HFFc6 (cell line): Measurements from ENCODE around the gene DNM2. TPM values are rescaled to one million over a fixed set of nuclear protein-coding genes. Genes with fewer than 3 reads are reported as not detected.

Source experiments
- DNase-seq: peaks from one replicate; pipeline ENCODE4 v3.0.0-alpha.2; 2018
- H3K27ac Mint-ChIP-seq: 2 replicates; pipeline ENCODE4 v1.8.0; 2020; ENCODE audit warnings: mild to moderate bottlenecking, mixed read lengths
- H3K27me3 Mint-ChIP-seq: 2 replicates; pipeline ENCODE4 v1.8.0; 2021; ENCODE audit warnings: mild to moderate bottlenecking, moderate library complexity, mixed read lengths; ENCODE audit not compliant: insufficient read depth
- H3K36me3 Mint-ChIP-seq: 2 replicates; pipeline ENCODE4 v1.8.0; 2021; ENCODE audit warnings: low read depth, mixed read lengths
- H3K4me1 Mint-ChIP-seq: 2 replicates; pipeline ENCODE4 v1.8.0; 2020; ENCODE audit warnings: low read depth, mixed read lengths
- H3K4me3 Mint-ChIP-seq: 2 replicates; pipeline ENCODE4 v1.8.0; 2020; ENCODE audit warnings: mild to moderate bottlenecking, moderate library complexity, mixed read lengths
- H3K9me3 Mint-ChIP-seq: 2 replicates; pipeline ENCODE4 v1.8.0; 2020; ENCODE audit warnings: mild to moderate bottlenecking, mixed read lengths
- CTCF ChIP-seq: fragments of 200-600 bp; sonication (generic); IDR thresholded peaks from 2 replicates; pipeline ENCODE4 v1.5.0; 2021; ENCODE audit warnings: antibody characterized with exemption, mild to moderate bottlenecking
- total RNA-seq, 6 experiments: library from RNA; stranded (reverse); fragmentation: NEBNext Ultra II Directional; extraction: Animal tissue kit (Norgen Biotek cat#: 25700); gene quantifications; 2 replicates in 1 of 6; 3 replicates in 5 of 6; pipeline ENCODE4 v1.2.3, GENCODE V29; 2021

DNM2 gene
- total RNA-seq, 6 experiments from 2014 or later = 91.5 to 122 (median 99.5) TPM

GRCh38 chr19:10686661-10687517 is 31.0 kb upstream of the DNM2 start:
- H3K27ac Mint-ChIP-seq = no peak overlapping the region
- H3K4me3 Mint-ChIP-seq = no peak overlapping the region
- peaks cover 5% of the 10 kb centered on the region; the same call in 1 of the 2 replicates for H3K27me3 Mint-ChIP-seq
- no peak for TF ChIP-seq CTCF
- no peaks in the 10 kb centered on the region for H3K4me1 Mint-ChIP-seq
- H3K36me3 Mint-ChIP-seq = peaks cover 22% of the 10 kb centered on the region
- no peak for DNase-seq
- no peaks in the 10 kb centered on the region for H3K9me3 Mint-ChIP-seq

- Mint-ChIP-seq H3K27me3 (peaks cover 6% of the 10 kb centered on the region; the same call in 1 of the 2 replicates), H3K4me3 (no peak overlapping the region), H3K36me3 (peaks cover 30% of the 10 kb centered on the region), H3K4me1 (no peaks in the 10 kb centered on the region), H3K9me3 (no peaks in the 10 kb centered on the region), H3K27ac (no peak overlapping the region)
- no peak for DNase-seq
- no peak for TF ChIP-seq CTCF
Measured at GRCh38 chr19:10687518-10688288, 30.2 kb upstream of the DNM2 start.

- TF ChIP-seq CTCF = no peak
- Mint-ChIP-seq H3K36me3 (peaks cover 30% of the 10 kb centered on the region), H3K27me3 (peaks cover 6% of the 10 kb centered on the region; the same call in 1 of the 2 replicates), H3K4me1 (no peaks in the 10 kb centered on the region), H3K27ac (no peak overlapping the region), H3K4me3 (no peak overlapping the region), H3K9me3 (no peaks in the 10 kb centered on the region)
- DNase-seq = no peak
Measured at GRCh38 chr19:10688545-10689280, 29.2 kb upstream of the DNM2 start.

GRCh38 chr19:10690341-10690781 is 27.5 kb upstream of the DNM2 start:
- Mint-ChIP-seq H3K27me3 (peaks cover 3% of the 10 kb centered on the region; the same call in 1 of the 2 replicates), H3K9me3 (no peaks in the 10 kb centered on the region), H3K27ac (no peak overlapping the region), H3K36me3 (peaks cover 22% of the 10 kb centered on the region; the same call in 1 of the 2 replicates), H3K4me1 (peaks cover 8% of the 10 kb centered on the region), H3K4me3 (no peak overlapping the region)
- TF ChIP-seq CTCF = no peak
- peak; percentile 38 for DNase-seq

GRCh38 chr19:10691178-10691881 is 26.5 kb upstream of the DNM2 start:
- peaks cover 22% of the 10 kb centered on the region; the same call in 1 of the 2 replicates for H3K36me3 Mint-ChIP-seq
- no peak for DNase-seq
- TF ChIP-seq CTCF = no peak
- no peak overlapping the region for H3K27ac Mint-ChIP-seq
- no peak overlapping the region for H3K4me3 Mint-ChIP-seq
- no peaks in the 10 kb centered on the region; the same call in 1 of the 2 replicates for H3K9me3 Mint-ChIP-seq
- peaks cover 17% of the 10 kb centered on the region for H3K4me1 Mint-ChIP-seq
- peaks cover 11% of the 10 kb centered on the region for H3K27me3 Mint-ChIP-seq
